H1 (cell line): ENCODE measurements around the gene ELP5. TPM values are rescaled to one million over a fixed set of nuclear protein-coding genes. Genes with fewer than 3 reads are reported as not detected.

Experiments
- CTCF ChIA-PET: fragments of 300-600 bp; sonication (Branson Sonifier 250); formaldehyde crosslinking; loops from one replicate; lab custom pipeline; 2021; ENCODE audit not compliant: partially characterized antibody; lab: Charles Lee
- POLR2A ChIA-PET: fragments of 300-600 bp; sonication (Branson Sonifier 250); formaldehyde crosslinking; loops from one replicate; lab custom pipeline; 2021; ENCODE audit warnings: inconsistent platforms; ENCODE audit not compliant: partially characterized antibody; lab: Charles Lee
- DNase-seq, 2 experiments: peaks; one replicate each; pipeline versions ENCODE4 v3.0.0 to v3.0.0-alpha.2; 2010 to 2022; ENCODE audit warnings: low spot score in 2 of 2, low read depth in 1 of 2, mixed read lengths in 1 of 2
- FAIRE-seq: peaks from 2 replicates; lab custom pipeline; 2011; peaks lifted over from hg19 to GRCh38; lab: Jason Lieb, UNC
- H2AFZ ChIP-seq: 2 replicates; pipeline ENCODE4 v1.8.1; 2012; ENCODE audit warnings: low read length, inconsistent platforms
- H2AK5ac ChIP-seq: 2 replicates; pipeline ENCODE4 v1.6.1; 2013; ENCODE audit warnings: low read depth, low read length
- H2BK120ac ChIP-seq: replicated peaks from 2 replicates; pipeline ENCODE3; 2013; ENCODE audit warnings: low read depth, low read length, inconsistent platforms
- H2BK12ac ChIP-seq: 2 replicates; pipeline ENCODE4 v1.6.1; 2013; ENCODE audit warnings: low read depth, low read length
- H2BK15ac ChIP-seq: 2 replicates; pipeline ENCODE4 v1.6.1; 2013; ENCODE audit warnings: low read length
- H2BK20ac ChIP-seq: 2 replicates; pipeline ENCODE4 v1.6.1; 2013; ENCODE audit warnings: low read length
- H2BK5ac ChIP-seq: 2 replicates; pipeline ENCODE4 v1.6.1; 2013; ENCODE audit warnings: low read depth, low read length
- H3K14ac ChIP-seq: 2 replicates; pipeline ENCODE4 v1.6.1; 2013; ENCODE audit warnings: inconsistent platforms; ENCODE audit not compliant: insufficient read length
- H3K18ac ChIP-seq: 2 replicates; pipeline ENCODE4 v1.6.1; 2013; ENCODE audit warnings: low read length; ENCODE audit errors: extremely low read depth
- H3K23ac ChIP-seq: 2 replicates; pipeline ENCODE4 v1.6.1; 2013; ENCODE audit warnings: inconsistent platforms; ENCODE audit not compliant: insufficient read length
- H3K23me2 ChIP-seq: 2 replicates; pipeline ENCODE4 v1.6.1; 2013; ENCODE audit warnings: low read depth, low read length
- H3K27ac ChIP-seq: 2 replicates; pipeline ENCODE4 v1.6.1; 2011; ENCODE audit warnings: low read depth, low read length, inconsistent platforms
- H3K27me3 ChIP-seq, 4 experiments: replicated peaks in 1 of 4; 1 replicate in 1 of 4; 2 replicates in 3 of 4; pipeline versions ENCODE4 v1.6.1 to v1.8.1; 2011 to 2013; ENCODE audit warnings: low read length in 3 of 4, mild to moderate bottlenecking in 3 of 4, inconsistent platforms in 2 of 4, mixed read lengths in 2 of 4, moderate library complexity in 1 of 4; ENCODE audit not compliant: control insufficient read depth in 3 of 4, insufficient read depth in 3 of 4; ENCODE audit errors: extremely low read depth in 1 of 4
- H3K36me3 ChIP-seq, 4 experiments: 2 replicates each; pipeline versions ENCODE4 v1.6.1 to v1.8.1; 2011 to 2013; ENCODE audit warnings: mild to moderate bottlenecking in 4 of 4, low read length in 3 of 4, moderate library complexity in 2 of 4, control low read depth in 1 of 4, inconsistent platforms in 1 of 4; ENCODE audit not compliant: insufficient read depth in 4 of 4, control insufficient read depth in 2 of 4
- H3K4ac ChIP-seq: replicated peaks from 2 replicates; pipeline ENCODE3; 2013; ENCODE audit warnings: low read length, low read depth, mixed read lengths, inconsistent platforms; ENCODE audit not compliant: insufficient read length
- H3K4me1 ChIP-seq, 4 experiments: replicated peaks in 1 of 4; 1 replicate in 1 of 4; 2 replicates in 3 of 4; pipeline versions ENCODE4 v1.6.1 to v1.8.1; 2011 to 2013; ENCODE audit warnings: low read length in 3 of 4, inconsistent platforms in 2 of 4, mixed read lengths in 1 of 4; ENCODE audit not compliant: insufficient read depth in 4 of 4, control insufficient read depth in 3 of 4
- H3K4me2 ChIP-seq, 2 experiments: 2 replicates each; pipeline versions ENCODE4 v1.6.1 to v1.8.1; 2011 to 2013; ENCODE audit warnings: low read depth in 2 of 2, low read length in 2 of 2, control low read depth in 1 of 2, inconsistent platforms in 1 of 2, mild to moderate bottlenecking in 1 of 2; ENCODE audit not compliant: insufficient read depth in 1 of 2
- H3K4me3 ChIP-seq, 4 experiments: fragments of 200-600, 300-600 bp in 1 of 4; sonication (generic), shearing (Covaris generic), sonication (Bioruptor Twin) in 1 of 4; 2 replicates each; pipeline versions ENCODE4 v1.5.1 to v1.8.1; 2011 to 2016; ENCODE audit warnings: low read length in 4 of 4, low read depth in 3 of 4, control low read depth in 2 of 4, inconsistent platforms in 2 of 4, mild to moderate bottlenecking in 2 of 4, mixed read lengths in 1 of 4, moderate library complexity in 1 of 4; ENCODE audit not compliant: insufficient read depth in 2 of 4; ENCODE audit errors: extremely low read depth in 1 of 4
- H3K56ac ChIP-seq: replicated peaks from 2 replicates; pipeline ENCODE3; 2013; ENCODE audit warnings: low read depth, mild to moderate bottlenecking, mixed read lengths, low read length, inconsistent platforms; ENCODE audit not compliant: insufficient read length
- H3K79me1 ChIP-seq: 2 replicates; pipeline ENCODE4 v1.6.1; 2013; ENCODE audit warnings: low read depth, low read length, control low read depth
- H3K79me2 ChIP-seq, 2 experiments: 2 replicates each; pipeline versions ENCODE4 v1.6.1 to v1.8.1; 2012 to 2013; ENCODE audit warnings: low read length in 2 of 2, mild to moderate bottlenecking in 2 of 2, inconsistent platforms in 1 of 2; ENCODE audit not compliant: insufficient read depth in 2 of 2, control insufficient read depth in 1 of 2
- H3K9ac ChIP-seq, 4 experiments: replicated peaks in 1 of 4; 1 replicate in 1 of 4; 2 replicates in 3 of 4; pipeline versions ENCODE4 v1.6.1 to v1.8.1; 2011 to 2013; ENCODE audit warnings: low read depth in 3 of 4, low read length in 3 of 4, control low read depth in 2 of 4, mild to moderate bottlenecking in 2 of 4, moderate library complexity in 2 of 4, inconsistent platforms in 1 of 4; ENCODE audit errors: extremely low read depth in 1 of 4
- H3K9me3 ChIP-seq, 2 experiments: 2 replicates each; pipeline versions ENCODE4 v1.6.1 to v1.8.1; 2012 to 2013; ENCODE audit warnings: mild to moderate bottlenecking in 2 of 2, moderate library complexity in 2 of 2, control low read depth in 1 of 2, inconsistent platforms in 1 of 2, low read depth in 1 of 2, low read length in 1 of 2, mixed read lengths in 1 of 2; ENCODE audit not compliant: insufficient read depth in 2 of 2
- H4K20me1 ChIP-seq, 2 experiments: replicated peaks in 1 of 2; 2 replicates each; pipeline versions ENCODE3 to v1.8.1; 2011 to 2013; ENCODE audit warnings: inconsistent platforms in 2 of 2, low read length in 2 of 2, mild to moderate bottlenecking in 1 of 2; ENCODE audit not compliant: insufficient read depth in 2 of 2, control insufficient read depth in 1 of 2
- H4K5ac ChIP-seq: 2 replicates; pipeline ENCODE4 v1.6.1; 2013; ENCODE audit warnings: low read length, low read depth, mixed read lengths, inconsistent platforms; ENCODE audit not compliant: insufficient read length
- H4K8ac ChIP-seq: 2 replicates; pipeline ENCODE4 v1.8.0; 2013; ENCODE audit warnings: mild to moderate bottlenecking, moderate library complexity, low read length, inconsistent platforms; ENCODE audit not compliant: insufficient read depth; ENCODE audit errors: extremely low read depth
- H4K91ac ChIP-seq: replicated peaks from 2 replicates; pipeline ENCODE3; 2013; ENCODE audit warnings: low read length, mixed read lengths, inconsistent platforms; ENCODE audit not compliant: insufficient read length
- CHD2 ChIP-seq: IDR thresholded peaks from 2 replicates; pipeline ENCODE4 v1.6.1; 2012; ENCODE audit warnings: low read length, improper control_type of control experiment
- JUND ChIP-seq: IDR thresholded peaks from 2 replicates; pipeline ENCODE4 v1.6.1; 2011; ENCODE audit warnings: mild to moderate bottlenecking, improper control_type of control experiment, low read length
- SIRT6 ChIP-seq: IDR thresholded peaks from one replicate; pipeline ENCODE4 v1.7.1; 2012; ENCODE audit warnings: low read length, inconsistent platforms
- WGBS, 2 experiments: shearing (Covaris generic) in 1 of 2; methylation state at CpG; one replicate each; pipeline versions ENCODE4 v1.1.6 to v1.1.7; 2013 to 2015; ENCODE audit warnings: low lambda C conversion rate in 2 of 2, mixed read lengths in 2 of 2, inconsistent platforms in 1 of 2, low coverage in 1 of 2, missing lambda C conversion rate in 1 of 2; ENCODE audit not compliant: insufficient replicate concordance in 2 of 2, insufficient coverage in 1 of 2, insufficient read length in 1 of 2; ENCODE audit errors: extremely low coverage in 1 of 2, missing lambda C conversion rate in 1 of 2; 5-methylcytosine and 5-hydroxymethylcytosine counted together
- polyA plus RNA-seq, 7 experiments: library from polyadenylated mRNA; depleted of rRNA in 3 of 7; stranded (reverse) in 5 of 7; unstranded in 2 of 7; fragments of >200 nt in 5 of 7; fragments of 200-250 nt in 2 of 7; gene quantifications; 1 replicate in 5 of 7; 2 replicates in 1 of 7; 4 replicates in 1 of 7; pipeline versions ENCODE4 v1.2.1 to v1.2.3, GENCODE V29; 2011 to 2013; ENCODE audit warnings: missing spikeins in 2 of 7, mixed read lengths in 2 of 7
- total RNA-seq: library from RNA; stranded (reverse); fragmentation: NEBNext Ultra II Directional; extraction: Animal tissue kit (Norgen Biotek cat#: 25700); gene quantifications from 2 replicates; pipeline ENCODE4 v1.2.1, GENCODE V29; 2021

ELP5 gene
- total and polyA plus RNA-seq, 2 of the 8 experiments (the other 6 are each of a cell fraction or from before 2014, with no cell fraction given): 75.4 to 107 TPM

- no peak overlapping the region for H2BK15ac ChIP-seq
- FAIRE-seq: no peak
- ChIA-PET POLR2A (interaction anchor here (0.9 to 10.7 kb wide), 10 partner anchors 10 to 352 kb away, joined by 3 to 386 read pairs (median 5); partner anchors contain the start of genes CLDN7, CTDNEP1, DVL2 and ELP5), CTCF (interaction anchor here (0.9 to 1.2 kb wide), 3 partner anchors 10 to 85 kb away, joined by 3 read pairs; partner anchors contain the start of gene DVL2)
- H2AFZ ChIP-seq: no peak overlapping the region
- H3K27ac ChIP-seq: no peak overlapping the region
- peaks cover 0 to 10% (median 5%) of the 10 kb centered on the region in 4 experiments; a peak in 4 of 7 replicates for H3K4me1 ChIP-seq
- H2BK120ac ChIP-seq: no peak overlapping the region
- no peaks in the 10 kb centered on the region for H3K79me2 ChIP-seq
- no peak for DNase-seq
- no peak overlapping the region for H3K4ac ChIP-seq
- H3K4me2 ChIP-seq: no peak overlapping the region
- H3K14ac ChIP-seq: no peak overlapping the region
- H2BK5ac ChIP-seq: no peak overlapping the region
- no peaks in the 10 kb centered on the region for H3K79me1 ChIP-seq
- H4K8ac ChIP-seq: peak overlapping the region; percentile 30; the same call in 1 of the 2 replicates
- no peak overlapping the region for H3K23ac ChIP-seq
- H2BK20ac ChIP-seq: no peak overlapping the region
- H3K23me2 ChIP-seq: peaks cover 5% of the 10 kb centered on the region; the same call in 1 of the 2 replicates
- no peak overlapping the region for H3K4me3 ChIP-seq
- no peaks in the 10 kb centered on the region for H3K27me3 ChIP-seq
- peaks cover 15 to 36% of the 10 kb centered on the region in 2 experiments for H4K20me1 ChIP-seq
- H4K91ac ChIP-seq: no peak overlapping the region
- H3K9me3 ChIP-seq: no peaks in the 10 kb centered on the region
- WGBS, 2 experiments: 94% methylated on average over 9 of the region's 10 CpGs; no CpG with 5 or more reads in 1 of the 2 experiments
- H2BK12ac ChIP-seq: no peak overlapping the region
- no peak overlapping the region for H3K56ac ChIP-seq
- no peak overlapping the region for H4K5ac ChIP-seq
- H3K18ac ChIP-seq: no peak overlapping the region
- no peak for TF ChIP-seq SIRT6
- TF ChIP-seq JUND: no peak
- no peak for TF ChIP-seq CHD2
- H2AK5ac ChIP-seq: no peak overlapping the region
- peaks cover 26 to 67% (median 54%) of the 10 kb centered on the region in 4 experiments for H3K36me3 ChIP-seq
- H3K9ac ChIP-seq: no peak overlapping the region
Measured at GRCh38 chr17:7224110-7224509, 27.9 kb upstream of the ELP5 start.
